Measurements from ENCODE around the gene DUSP18.
A peak's percentile ranks its signal among the peaks of the same experiment; 100 is the strongest.
"Not testable (repeated sequence)": the region's sequence is repeated elsewhere in the genome, so short reads cannot be mapped to it uniquely, and the experiment has no call there.

DUSP18 gene

DNA sequence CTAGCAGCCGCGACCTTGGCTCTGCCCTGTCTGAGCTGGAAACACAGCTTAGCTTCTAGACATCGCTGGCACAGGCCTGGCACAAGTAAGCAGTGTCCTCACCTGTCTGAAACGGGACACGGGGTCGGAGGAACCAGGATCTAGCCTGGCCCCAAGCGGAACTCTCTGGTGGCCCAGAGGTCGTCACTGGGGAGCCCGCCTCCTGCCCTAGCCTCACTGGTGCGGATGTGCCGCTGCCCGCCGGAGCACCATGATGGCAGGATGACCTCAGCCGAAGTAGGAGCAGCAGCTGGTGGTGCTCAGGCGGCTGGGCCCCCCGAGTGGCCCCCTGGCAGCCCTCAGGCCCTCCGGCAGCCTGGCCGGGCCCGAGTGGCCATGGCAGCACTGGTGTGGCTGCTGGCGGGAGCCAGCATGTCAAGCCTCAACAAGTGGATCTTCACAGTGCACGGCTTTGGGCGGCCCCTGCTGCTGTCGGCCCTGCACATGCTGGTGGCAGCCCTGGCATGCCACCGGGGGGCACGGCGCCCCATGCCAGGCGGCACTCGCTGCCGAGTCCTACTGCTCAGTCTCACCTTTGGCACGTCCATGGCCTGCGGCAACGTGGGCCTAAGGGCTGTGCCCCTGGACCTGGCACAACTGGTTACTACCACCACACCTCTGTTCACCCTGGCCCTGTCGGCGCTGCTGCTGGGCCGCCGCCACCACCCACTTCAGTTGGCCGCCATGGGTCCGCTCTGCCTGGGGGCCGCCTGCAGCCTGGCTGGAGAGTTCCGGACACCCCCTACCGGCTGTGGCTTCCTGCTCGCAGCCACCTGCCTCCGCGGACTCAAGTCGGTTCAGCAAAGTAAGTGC, 31.2 kb downstream of the DUSP18 start:
- no peak for DNase-seq

DNA sequence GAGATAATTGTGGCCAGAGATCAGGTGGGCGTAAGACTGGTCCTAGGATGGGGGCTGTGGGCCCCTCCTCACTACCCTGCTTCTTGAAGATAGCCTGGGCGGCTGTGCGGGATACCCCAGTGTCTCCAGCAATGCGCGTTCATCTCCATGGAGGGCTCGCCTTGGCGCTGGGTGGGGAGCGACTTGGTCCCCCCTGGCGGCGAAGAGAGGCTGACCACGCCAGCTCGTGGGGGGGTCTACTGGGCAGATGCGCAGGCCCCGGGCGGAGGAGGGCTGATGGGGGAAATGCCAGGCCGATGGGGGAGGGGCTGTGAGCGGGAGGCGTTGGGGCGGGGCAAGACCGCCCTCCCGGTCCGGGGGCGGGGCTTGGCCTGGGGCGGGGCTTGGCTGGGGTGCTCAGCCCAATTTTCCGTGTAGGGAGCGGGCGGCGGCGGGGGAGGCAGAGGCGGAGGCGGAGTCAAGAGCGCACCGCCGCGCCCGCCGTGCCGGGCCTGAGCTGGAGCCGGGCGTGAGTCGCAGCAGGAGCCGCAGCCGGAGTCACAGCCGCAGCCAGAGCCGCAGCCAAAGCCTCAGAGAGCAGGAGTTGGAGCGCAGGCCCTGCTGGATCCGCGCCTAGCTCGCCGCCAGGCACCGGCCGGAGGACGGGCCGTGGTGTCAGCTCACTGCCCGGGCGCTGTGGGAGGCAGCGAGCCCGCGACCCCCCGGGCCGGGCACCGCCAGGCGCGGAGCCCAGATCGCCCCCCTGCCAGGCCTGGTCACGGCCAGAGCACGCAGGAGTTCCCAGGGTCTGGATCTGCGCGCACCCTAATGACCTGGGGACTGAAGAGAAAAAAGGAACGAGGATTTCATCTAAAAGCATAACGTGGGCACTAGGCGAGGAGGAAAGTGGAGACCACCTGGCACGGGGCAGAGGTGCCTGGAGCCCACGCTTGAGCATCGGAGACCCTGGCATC, 32.1 kb downstream of the DUSP18 start, which contains the start of gene SLC35E4:
TSS of gene SLC35E4 (plus strand) at position 509 of the 953 bp plus-strand sequence. CDS start 670 bp downstream, outside the sequence.
- DNase-seq, result peak; percentile 89

GRCh38 chr22:30634471-30635233, 33.0 kb downstream of the DUSP18 start:
- peak; percentile 91 for DNase-seq

- not testable (repeated sequence) for DNase-seq
Observed at GRCh38 chr22:30631469-30631868, 36.2 kb downstream of the DUSP18 start.

DNA sequence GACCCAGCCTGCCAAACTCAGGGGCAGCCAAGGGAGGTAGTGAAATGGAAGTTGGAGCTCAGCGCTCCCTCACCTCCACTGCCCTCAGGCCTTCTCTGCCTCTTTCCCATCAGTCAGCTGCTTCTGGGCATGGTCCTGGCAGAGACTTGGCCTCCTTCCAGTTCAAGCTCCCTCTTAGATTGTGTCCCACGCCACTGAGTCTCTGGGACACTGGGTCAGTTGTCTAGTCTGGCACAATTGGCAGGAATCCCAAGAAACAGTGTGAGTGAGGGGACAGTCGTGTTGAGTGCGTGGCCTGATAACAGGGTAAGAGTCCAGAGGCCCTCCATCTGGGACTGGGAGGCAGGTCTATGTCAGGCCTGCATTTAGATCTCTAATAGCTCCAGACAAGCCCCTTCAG, 39.2 kb downstream of the DUSP18 start:
- DNase-seq, result no peak

- no peak for DNase-seq
Observed at GRCh38 chr22:30627471-30627870, 40.2 kb downstream of the DUSP18 start.

DNA sequence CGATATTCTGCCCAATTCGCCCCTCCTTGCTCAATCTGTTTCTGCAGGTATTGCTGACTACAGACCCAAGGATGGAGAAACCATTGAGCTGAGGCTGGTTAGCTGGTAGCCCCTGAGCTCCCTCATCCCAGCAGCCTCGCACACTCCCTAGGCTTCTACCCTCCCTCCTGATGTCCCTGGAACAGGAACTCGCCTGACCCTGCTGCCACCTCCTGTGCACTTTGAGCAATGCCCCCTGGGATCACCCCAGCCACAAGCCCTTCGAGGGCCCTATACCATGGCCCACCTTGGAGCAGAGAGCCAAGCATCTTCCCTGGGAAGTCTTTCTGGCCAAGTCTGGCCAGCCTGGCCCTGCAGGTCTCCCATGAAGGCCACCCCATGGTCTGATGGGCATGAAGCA, 41.3 kb downstream of the DUSP18 start:
- DNase-seq, result no peak

DNA sequence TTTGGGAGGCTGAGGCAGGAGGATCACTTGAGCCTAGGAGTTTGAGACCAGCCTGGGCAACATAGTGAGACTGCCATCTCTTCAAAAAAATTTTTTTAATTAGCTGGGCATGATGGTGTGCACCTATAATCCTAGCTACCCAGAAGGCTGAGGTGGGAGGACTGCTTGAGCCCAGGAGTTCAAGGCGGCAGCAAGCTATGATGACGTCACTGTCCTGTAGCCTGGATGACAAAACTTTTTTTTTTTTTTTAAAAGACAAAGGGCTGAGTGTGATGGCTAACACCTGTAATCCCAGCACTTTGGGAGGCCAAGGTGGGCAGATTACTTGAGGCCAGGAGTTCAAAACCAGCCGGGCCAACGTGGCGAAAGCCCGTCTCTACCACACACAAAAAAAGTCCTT, 47.8 kb downstream of the DUSP18 start:
- not testable (repeated sequence) for DNase-seq

GRCh38 chr22:30617819-30618218, 49.9 kb downstream of the DUSP18 start:
- DNase-seq, result no peak

DNA sequence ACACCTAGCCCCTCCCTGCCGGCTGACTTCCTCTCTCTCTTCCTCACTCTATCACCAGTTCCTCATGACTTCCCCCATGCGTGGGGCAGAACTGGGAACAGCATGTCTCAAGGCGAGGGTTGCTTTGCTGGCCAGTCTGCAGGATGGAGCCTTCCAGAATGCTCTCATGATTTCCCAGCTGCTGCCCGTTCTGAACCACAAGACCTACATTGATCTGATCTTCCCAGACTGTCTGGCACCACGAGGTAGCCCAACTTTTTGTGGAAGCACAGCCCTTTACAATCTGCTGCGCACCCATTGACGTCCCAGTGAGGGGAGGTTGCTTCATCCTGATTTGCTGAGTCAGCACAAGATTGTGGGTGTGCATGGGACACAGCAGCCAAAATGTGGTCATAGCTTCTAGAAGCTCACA, 52.1 kb downstream of the DUSP18 start:
- DNase-seq, result no peak

GRCh38 chr22:30614879-30615278, 52.8 kb downstream of the DUSP18 start:
- DNase-seq, result no peak

DNA sequence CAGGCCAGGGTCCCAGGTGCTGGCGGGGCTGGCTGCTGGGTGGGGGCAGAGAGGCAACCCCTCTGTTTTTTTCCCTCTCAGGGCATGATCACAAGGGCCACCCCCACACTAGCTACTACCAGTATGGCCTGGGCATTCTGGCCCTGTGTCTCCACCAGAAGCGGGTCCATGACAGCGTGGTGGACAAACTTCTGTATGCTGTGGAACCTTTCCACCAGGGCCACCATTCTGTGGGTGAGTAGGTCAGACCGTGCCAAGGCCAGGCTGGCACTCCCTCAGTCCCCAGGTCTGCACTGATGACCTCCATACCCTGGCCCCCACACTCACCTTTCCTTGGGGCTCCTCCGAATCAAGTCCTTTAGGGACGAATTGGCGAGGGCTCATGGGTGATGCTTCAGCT, 53.4 kb downstream of the DUSP18 start:
- no peak for DNase-seq

DNA sequence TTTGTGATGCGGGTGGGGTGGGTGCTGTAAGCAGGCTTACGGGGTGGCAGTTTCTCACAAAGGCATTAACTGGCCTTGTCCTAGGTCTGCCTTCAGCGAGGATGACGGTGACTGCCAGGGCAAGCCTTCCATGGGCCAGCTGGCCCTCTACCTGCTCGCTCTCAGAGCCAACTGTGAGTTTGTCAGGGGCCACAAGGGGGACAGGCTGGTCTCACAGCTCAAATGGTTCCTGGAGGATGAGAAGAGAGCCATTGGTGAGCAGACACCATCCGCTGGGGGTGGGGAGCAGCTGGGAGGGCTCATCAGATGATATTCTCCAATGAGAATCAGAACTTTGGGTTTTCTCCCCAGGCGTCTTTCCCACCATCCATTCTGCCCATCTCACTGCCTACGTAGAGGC, 54.9 kb downstream of the DUSP18 start:
- no peak for DNase-seq
